B cell (primary cell): Measurements from ENCODE around the gene TTC28. TPM values are rescaled to one million over a fixed set of nuclear protein-coding genes. Genes with fewer than 3 reads are reported as not detected.

Experiments
- ATAC-seq: fragments of 200-7000 bp; cut with Tn5 transposase; one replicate; pipeline ENCODE4 v1.10.0; 2021; ENCODE audit warnings: low read depth, mild to moderate bottlenecking, moderate number of reproducible peaks, moderate library complexity
- CTCF ChIA-PET: fragments of 350-600 bp; sonication (Branson Sonifier 250); formaldehyde crosslinking; loops from one replicate; lab custom pipeline; 2021; ENCODE audit warnings: antibody characterized with exemption, inconsistent platforms; lab: Charles Lee
- POLR2A ChIA-PET: fragments of 350-600 bp; sonication (Branson Sonifier 250); formaldehyde crosslinking; loops from one replicate; lab custom pipeline; 2021; ENCODE audit warnings: antibody characterized with exemption; lab: Charles Lee
- DNase-seq: peaks from one replicate; pipeline ENCODE4 v3.0.0; 2013
- H2AFZ ChIP-seq: 2 replicates; pipeline ENCODE4 v1.6.1; 2012; ENCODE audit warnings: mild to moderate bottlenecking, low read depth, low read length; ENCODE audit not compliant: insufficient read depth, poor library complexity, severe bottlenecking
- H3K27ac ChIP-seq, 2 donors: 1 replicate in 1 of 2; 2 replicates in 1 of 2; pipeline ENCODE4 v1.5.1; 2012 to 2013; ENCODE audit warnings: low read length in 2 of 2, mild to moderate bottlenecking in 2 of 2, moderate library complexity in 1 of 2
- H3K27me3 ChIP-seq, 4 experiments: fragments of 200-600 bp in 1 of 4; sonication (generic) in 1 of 4; replicated peaks in 1 of 4; 1 replicate in 2 of 4; 2 replicates in 2 of 4; pipeline versions ENCODE4 v1.6.1 to v1.7.0; 2013 to 2016; ENCODE audit warnings: low read length in 3 of 4, mild to moderate bottlenecking in 2 of 4, mixed read lengths in 1 of 4, moderate library complexity in 1 of 4; ENCODE audit not compliant: insufficient read depth in 4 of 4, control insufficient read depth in 3 of 4; ENCODE audit errors: control extremely low read depth in 1 of 4
- H3K36me3 ChIP-seq, 2 experiments: replicated peaks in 1 of 2; 1 replicate in 1 of 2; 2 replicates in 1 of 2; pipeline versions ENCODE4 v1.6.1 to v1.7.1; 2013; ENCODE audit warnings: low read length in 1 of 2; ENCODE audit not compliant: insufficient read depth in 2 of 2, control insufficient read depth in 1 of 2; ENCODE audit errors: control extremely low read depth in 1 of 2, extremely low read depth in 1 of 2
- H3K4me1 ChIP-seq, 2 donors: fragments of 200-600 bp in 1 of 2; sonication (generic) in 1 of 2; 1 replicate in 1 of 2; 2 replicates in 1 of 2; pipeline versions ENCODE4 v1.5.1 to v1.6.1; 2013 to 2017; ENCODE audit warnings: low read length in 2 of 2; ENCODE audit not compliant: control insufficient read depth in 2 of 2, insufficient read depth in 2 of 2
- H3K4me2 ChIP-seq: replicated peaks from 2 replicates; pipeline ENCODE3; 2012; ENCODE audit warnings: mild to moderate bottlenecking, low read depth, low read length; ENCODE audit not compliant: poor library complexity, severe bottlenecking
- H3K4me3 ChIP-seq, 5 experiments: fragments of 200-600 bp in 1 of 5; sonication (generic) in 1 of 5; 1 replicate in 3 of 5; 2 replicates in 2 of 5; pipeline versions ENCODE4 v1.5.1 to v1.7.0; 2011 to 2016; ENCODE audit warnings: low read length in 4 of 5, mild to moderate bottlenecking in 4 of 5, low read depth in 2 of 5, control low read depth in 1 of 5, moderate library complexity in 1 of 5; ENCODE audit not compliant: insufficient read depth in 1 of 5; ENCODE audit errors: control extremely low read depth in 1 of 5, extremely low read depth in 1 of 5
- H3K79me2 ChIP-seq: fragments of 200-600 bp; sonication (generic); one replicate; pipeline ENCODE4 v1.6.0; 2016; ENCODE audit warnings: low read length; ENCODE audit not compliant: control insufficient read depth, insufficient read depth
- H3K9ac ChIP-seq: fragments of 200-600 bp; sonication (generic); 2 replicates; pipeline ENCODE4 v1.6.1; 2017; ENCODE audit warnings: mild to moderate bottlenecking, low read length, moderate library complexity
- H3K9me3 ChIP-seq, 3 donors: one replicate each; pipeline versions ENCODE4 v1.6.1 to v1.7.1; 2013; ENCODE audit warnings: low read length in 2 of 3; ENCODE audit not compliant: control insufficient read depth in 2 of 3, insufficient read depth in 1 of 3; ENCODE audit errors: control extremely low read depth in 1 of 3
- H4K20me1 ChIP-seq: 2 replicates; pipeline ENCODE4 v1.6.0; 2012; ENCODE audit warnings: mild to moderate bottlenecking, low read length; ENCODE audit not compliant: insufficient read depth, control insufficient read depth, poor library complexity, severe bottlenecking
- H3K27ac Mint-ChIP-seq: one replicate; pipeline ENCODE4 v1.8.0; 2021; ENCODE audit warnings: mixed read lengths
- H3K27me3 Mint-ChIP-seq: one replicate; pipeline ENCODE4 v1.8.0; 2021; ENCODE audit warnings: mixed read lengths
- H3K4me1 Mint-ChIP-seq: one replicate; pipeline ENCODE4 v1.8.0; 2021; ENCODE audit warnings: mixed read lengths
- H3K4me3 Mint-ChIP-seq: one replicate; pipeline ENCODE4 v1.8.0; 2021; ENCODE audit warnings: mixed read lengths
- H3K9me3 Mint-ChIP-seq: one replicate; pipeline ENCODE4 v1.8.0; 2022; ENCODE audit warnings: mixed read lengths; ENCODE audit not compliant: insufficient read depth
- CTCF ChIP-seq: fragments of 200-600 bp; IDR thresholded peaks from one replicate; pipeline ENCODE4 v1.8.0; 2022; ENCODE audit warnings: antibody characterized with exemption, mild to moderate bottlenecking
- EZH2 ChIP-seq: IDR thresholded peaks from 2 replicates; pipeline ENCODE4 v1.6.1; 2012; ENCODE audit warnings: borderline replicate concordance, low read depth, mild to moderate bottlenecking, moderate library complexity, low read length; ENCODE audit not compliant: insufficient read depth, poor library complexity, severe bottlenecking
- WGBS: methylation state at CpG from one replicate; pipeline ENCODE4 v1.1.5; 2013; ENCODE audit warnings: missing lambda C conversion rate; ENCODE audit not compliant: insufficient coverage; 5-methylcytosine and 5-hydroxymethylcytosine counted together
- intact Hi-C: fragments of 100-400 bp; cut with micrococcal nuclease; formaldehyde crosslinking; loops from one replicate; pipeline ENCODE4 v1.10.0; 2022
- polyA plus RNA-seq: library from polyadenylated mRNA; depleted of rRNA; stranded (reverse); fragments of >200 nt; gene quantifications from 2 replicates; pipeline ENCODE4 v1.2.3, GENCODE V29; 2012
- total RNA-seq, 2 donors: library from RNA; stranded (reverse); fragments of 120-200 nt in 1 of 2; gene quantifications; 1 replicate in 1 of 2; 2 replicates in 1 of 2; pipeline versions ENCODE4 v1.2.3 to v1.2.4, GENCODE V29; 2013 to 2022

The TTC28 gene
- total and polyA plus RNA-seq, 2 donors (not counting 1 experiment from before 2014, with no cell fraction given): 4.5 to 7.3 TPM

GRCh38 chr22:28581016-28581415 lies 98.6 kb downstream of the TTC28 start:
- H4K20me1 ChIP-seq: no peaks in the 10 kb centered on the region
- H3K9me3 ChIP-seq: no peaks in the 10 kb centered on the region
- POLR2A ChIA-PET: no interaction called here
- H2AFZ ChIP-seq: no peak overlapping the region
- H3K4me1 Mint-ChIP-seq: no peaks in the 10 kb centered on the region
- no peak overlapping the region for H3K27ac ChIP-seq
- no CpG with 5 or more reads among the region's 8 CpGs for WGBS
- no peak overlapping the region for H3K4me2 ChIP-seq
- no peak overlapping the region for H3K27ac Mint-ChIP-seq
- no peak overlapping the region for H3K4me3 ChIP-seq
- ATAC-seq (no peak), DNase-seq (no peak)
- CTCF ChIA-PET: interaction anchor here (0.6 kb wide), 1 partner anchor 271 kb away, joined by 6 read pairs; no protein-coding TSS in a partner anchor
- no peak overlapping the region for H3K9ac ChIP-seq
- intact Hi-C loops: no loop called here
- peaks cover 17% of the 10 kb centered on the region for H3K27me3 Mint-ChIP-seq
- H3K27me3 ChIP-seq: peaks cover 0 to 5% (median 2%) of the 10 kb centered on the region in 4 experiments
- no peak overlapping the region for H3K4me3 Mint-ChIP-seq
- no peaks in the 10 kb centered on the region for H3K9me3 Mint-ChIP-seq
- no peaks in the 10 kb centered on the region for H3K79me2 ChIP-seq
- H3K4me1 ChIP-seq: no peaks in the 10 kb centered on the region
- no peaks in the 10 kb centered on the region for H3K36me3 ChIP-seq
- TF ChIP-seq EZH2 (no peak), CTCF (no peak)

GRCh38 chr22:28576162-28576561 lies 103.5 kb downstream of the TTC28 start:
- Histone ChIP-seq H3K4me3 (no peak overlapping the region), H3K36me3 (no peaks in the 10 kb centered on the region), H3K27ac (no peak overlapping the region), H3K4me1 (no peaks in the 10 kb centered on the region), H3K9ac (no peak overlapping the region), H3K9me3 (no peaks in the 10 kb centered on the region), H3K79me2 (no peaks in the 10 kb centered on the region), H3K4me2 (no peak overlapping the region), H4K20me1 (no peaks in the 10 kb centered on the region), H3K27me3 (peaks cover 0 to 5% (median 2%) of the 10 kb centered on the region in 4 experiments), H2AFZ (no peak overlapping the region)
- WGBS: no CpG with 5 or more reads among the region's 3 CpGs
- intact Hi-C loops: no loop called here
- H3K27ac Mint-ChIP-seq: no peak overlapping the region
- H3K4me3 Mint-ChIP-seq: no peak overlapping the region
- peaks cover 22% of the 10 kb centered on the region for H3K27me3 Mint-ChIP-seq
- no peak for ATAC-seq
- TF ChIP-seq CTCF (no peak), EZH2 (no peak)
- POLR2A ChIA-PET: no interaction called here
- H3K9me3 Mint-ChIP-seq: no peaks in the 10 kb centered on the region
- no peak for DNase-seq
- CTCF ChIA-PET: interaction anchor here (0.6 kb wide), 1 partner anchor 654 kb away, joined by 3 read pairs; no protein-coding TSS in a partner anchor
- no peaks in the 10 kb centered on the region for H3K4me1 Mint-ChIP-seq
